KOPT-K1 (cell line): ENCODE results near the gene ERO1B.

Source experiments
- H3K27ac ChIP-seq: fragments of 200-600 bp; sonication (generic); 2 replicates; pipeline ENCODE4 v1.5.1; 2016; ENCODE audit warnings: antibody characterized with exemption, mild to moderate bottlenecking, low read depth, low read length; ENCODE audit not compliant: poor library complexity, severe bottlenecking
- H3K36me3 ChIP-seq: fragments of 200-600 bp; sonication (generic); 2 replicates; pipeline ENCODE4 v1.5.1; 2017; ENCODE audit warnings: antibody characterized with exemption, mild to moderate bottlenecking, low read length, moderate library complexity; ENCODE audit not compliant: insufficient read depth
- H3K9me3 ChIP-seq: fragments of 200-600 bp; sonication (generic); 2 replicates; pipeline ENCODE4 v1.5.1; 2017; ENCODE audit warnings: antibody characterized with exemption, low read length, mild to moderate bottlenecking; ENCODE audit not compliant: insufficient read depth, poor library complexity, severe bottlenecking

Gene ERO1B

DNA sequence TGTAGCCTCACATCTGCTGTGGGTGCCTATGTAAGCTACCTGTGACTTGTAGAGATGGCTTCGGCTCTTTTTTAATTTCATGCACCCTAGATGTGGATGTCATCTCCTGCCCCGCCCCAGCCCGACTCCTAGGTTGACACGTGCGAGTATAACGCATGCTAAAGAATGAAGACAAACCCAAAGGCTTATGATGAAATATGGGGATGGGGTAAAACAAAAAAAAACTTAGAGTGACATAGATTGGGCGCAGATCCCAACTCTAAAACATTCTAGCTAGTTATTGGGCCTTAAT, 613 bp upstream of the ERO1B start:
- H3K9me3 ChIP-seq = no peaks in the 10 kb centered on the region
- no peaks in the 10 kb centered on the region for H3K36me3 ChIP-seq
- H3K27ac ChIP-seq = peak overlapping the region; percentile 8

GRCh38 chr1:236281198-236281653, 532 bp downstream of the ERO1B start:
- no peaks in the 10 kb centered on the region for H3K9me3 ChIP-seq
- H3K27ac ChIP-seq = peak overlapping the region; percentile 45
- H3K36me3 ChIP-seq = no peaks in the 10 kb centered on the region

GRCh38 chr1:236280438-236281197, 1.1 kb downstream of the ERO1B start:
- no peak overlapping the region for H3K27ac ChIP-seq
- no peaks in the 10 kb centered on the region for H3K9me3 ChIP-seq

DNA sequence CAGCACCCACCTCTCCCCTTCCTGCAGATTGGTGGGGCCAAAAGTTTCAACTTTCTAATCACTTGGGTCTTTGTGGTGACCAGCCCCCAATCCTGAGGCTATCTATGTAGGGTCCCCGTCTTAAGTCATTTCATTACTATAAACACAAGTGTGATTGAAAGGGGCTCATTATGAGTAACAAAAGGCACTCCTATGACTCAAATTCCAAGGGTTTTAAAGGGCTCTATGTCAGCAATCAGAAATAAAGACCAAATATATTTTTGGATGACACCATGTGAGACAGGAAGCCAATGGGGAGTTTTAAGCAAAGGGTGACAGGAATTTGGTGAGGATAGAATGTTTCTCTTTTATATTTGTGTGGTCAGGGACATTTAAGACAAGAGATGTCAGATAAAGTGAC, 6.2 kb downstream of the ERO1B start:
- no peak overlapping the region for H3K27ac ChIP-seq
- no peaks in the 10 kb centered on the region for H3K9me3 ChIP-seq
- H3K36me3 ChIP-seq = no peaks in the 10 kb centered on the region

More at GRCh38 chr1:236280438-236281197, 1.1 kb downstream of the ERO1B start:
- no peaks in the 10 kb centered on the region for H3K36me3 ChIP-seq

- Histone ChIP-seq H3K27ac (no peak overlapping the region), H3K9me3 (no peaks in the 10 kb centered on the region), H3K36me3 (no peaks in the 10 kb centered on the region)
These were observed 6.7 kb downstream of the ERO1B start for GRCh38 chr1:236275061-236275460.

DNA sequence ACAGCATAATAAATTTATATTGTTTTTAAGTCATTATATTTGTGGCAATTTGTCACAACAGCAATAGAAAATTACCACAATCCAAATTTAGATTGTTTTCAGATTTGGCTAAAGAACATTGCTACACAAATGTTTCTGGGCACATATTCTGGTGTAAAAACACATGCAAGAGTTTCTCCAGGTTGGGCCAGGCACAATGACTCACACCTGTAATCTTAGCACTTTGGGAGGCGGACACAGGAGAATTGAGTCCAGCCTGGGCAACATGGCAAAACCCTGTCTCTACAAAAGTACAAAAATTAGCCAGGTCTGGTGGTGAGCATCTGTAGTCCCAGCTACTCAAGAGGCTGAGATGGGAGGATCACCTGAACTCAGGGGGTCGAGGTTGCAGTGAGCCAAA, 8.4 kb downstream of the ERO1B start:
- Histone ChIP-seq H3K9me3 (no peaks in the 10 kb centered on the region), H3K27ac (no peak overlapping the region), H3K36me3 (no peaks in the 10 kb centered on the region)

- H3K36me3 ChIP-seq = no peaks in the 10 kb centered on the region
- H3K27ac ChIP-seq = no peak overlapping the region
- no peaks in the 10 kb centered on the region for H3K9me3 ChIP-seq
These were observed 12.3 kb downstream of the ERO1B start for GRCh38 chr1:236269439-236269838.

DNA sequence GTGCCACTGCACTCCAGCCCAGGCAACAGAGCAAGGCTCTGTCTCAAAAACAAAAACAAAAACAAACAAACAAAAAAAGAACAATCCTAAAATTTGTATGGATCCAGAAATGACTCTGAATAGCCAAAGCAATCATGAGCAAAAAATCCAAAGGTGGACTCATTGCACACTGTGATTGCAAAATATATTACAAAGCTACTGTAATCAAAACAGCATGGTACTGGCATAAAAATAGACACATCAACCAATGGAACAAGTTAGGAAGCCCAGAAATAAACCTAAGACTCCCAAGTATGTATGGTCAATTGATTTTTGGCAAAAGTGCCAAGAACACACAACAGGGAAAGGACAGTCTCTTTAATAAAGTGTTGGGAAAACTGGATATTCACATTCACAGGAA, 19.9 kb downstream of the ERO1B start:
- Histone ChIP-seq H3K36me3 (no peaks in the 10 kb centered on the region), H3K9me3 (peaks cover 25% of the 10 kb centered on the region), H3K27ac (no peak overlapping the region)

- no peak overlapping the region for H3K27ac ChIP-seq
- H3K36me3 ChIP-seq = no peaks in the 10 kb centered on the region
- peaks cover 25% of the 10 kb centered on the region for H3K9me3 ChIP-seq
These were observed 20.7 kb downstream of the ERO1B start for GRCh38 chr1:236261033-236261432.

DNA sequence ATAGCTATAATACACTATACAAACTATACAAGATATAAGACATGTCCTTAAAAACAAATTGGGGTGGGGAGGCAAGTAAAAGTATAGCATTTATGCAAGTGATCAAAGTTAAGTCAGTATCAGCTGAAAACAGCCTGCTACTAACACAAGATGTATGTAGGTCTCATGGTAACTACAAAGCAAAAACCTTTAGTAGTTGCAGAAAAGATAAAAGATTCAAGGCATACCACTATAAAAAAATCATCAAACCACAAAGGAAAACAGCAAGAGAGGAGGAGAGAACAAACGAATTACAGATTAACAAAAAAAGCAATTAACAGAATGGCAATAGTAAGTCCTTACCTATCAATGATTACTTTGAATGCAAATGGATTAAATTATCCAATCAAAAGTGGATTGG, 22.7 kb downstream of the ERO1B start:
- Histone ChIP-seq H3K9me3 (peaks cover 25% of the 10 kb centered on the region), H3K36me3 (no peaks in the 10 kb centered on the region), H3K27ac (no peak overlapping the region)

GRCh38 chr1:236258114-236258622, 23.6 kb downstream of the ERO1B start:
- Histone ChIP-seq H3K36me3 (no peaks in the 10 kb centered on the region), H3K27ac (no peak overlapping the region), H3K9me3 (peaks cover 25% of the 10 kb centered on the region)

- Histone ChIP-seq H3K36me3 (no peaks in the 10 kb centered on the region), H3K9me3 (peaks cover 25% of the 10 kb centered on the region), H3K27ac (no peak overlapping the region)
These were observed 24.5 kb downstream of the ERO1B start for GRCh38 chr1:236257216-236257615.

DNA sequence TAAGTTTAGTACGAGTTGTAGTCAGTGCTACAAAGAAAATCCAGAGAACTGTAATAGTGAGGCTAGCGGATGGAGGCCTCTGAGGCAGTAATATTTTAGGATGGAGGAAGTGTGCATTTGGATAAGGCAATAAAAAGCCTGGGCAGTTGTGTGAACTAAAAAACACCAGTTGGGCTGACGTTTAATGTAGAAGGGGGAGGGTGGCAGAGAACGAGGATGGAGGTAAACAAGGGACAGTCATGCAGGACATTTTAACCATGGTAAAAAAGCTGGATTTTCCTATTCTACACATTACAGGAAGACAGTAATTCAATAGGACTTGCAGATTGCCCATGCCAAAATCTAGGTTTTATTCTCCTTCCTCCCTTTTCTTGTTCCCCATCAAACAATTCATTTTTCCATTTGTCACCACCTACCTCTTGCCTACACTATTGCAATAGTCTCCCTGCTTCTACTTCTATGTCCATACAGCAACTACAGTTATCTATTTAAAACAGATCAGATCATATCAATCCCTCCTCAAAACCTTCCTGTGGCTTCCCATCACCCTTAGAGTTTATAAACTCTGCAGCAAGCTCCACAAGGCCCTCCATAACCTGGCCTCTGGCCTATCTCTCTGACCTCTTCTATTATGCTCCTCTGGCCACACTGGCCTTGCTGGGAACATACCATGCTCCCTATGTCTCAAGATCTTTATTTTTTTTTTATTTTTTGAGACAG, 27.7 kb downstream of the ERO1B start:
- H3K9me3 ChIP-seq = peaks cover 16% of the 10 kb centered on the region
- no peaks in the 10 kb centered on the region for H3K36me3 ChIP-seq
- H3K27ac ChIP-seq = no peak overlapping the region

DNA sequence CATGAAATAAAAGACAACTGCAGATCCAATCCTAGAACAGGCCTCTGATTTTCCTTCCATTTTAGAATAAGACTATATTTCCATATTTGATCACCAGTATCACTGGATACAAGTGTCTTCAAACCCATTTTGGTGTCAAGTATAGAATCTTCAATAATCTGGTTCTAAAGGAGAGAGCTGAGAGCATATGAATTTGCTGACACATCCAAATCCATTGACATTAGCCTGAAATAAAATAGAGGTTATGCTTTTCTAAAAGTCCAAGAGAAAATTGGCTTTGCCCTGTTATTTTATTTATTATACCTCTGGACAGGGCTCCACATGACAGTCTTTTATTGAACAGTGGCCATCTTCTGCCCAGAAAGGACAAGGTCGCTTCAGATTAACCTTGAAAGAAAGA, 28.6 kb downstream of the ERO1B start:
- Histone ChIP-seq H3K9me3 (peaks cover 10% of the 10 kb centered on the region), H3K27ac (no peak overlapping the region), H3K36me3 (no peaks in the 10 kb centered on the region)

GRCh38 chr1:236251587-236251986, 30.2 kb downstream of the ERO1B start:
- H3K27ac ChIP-seq = no peak overlapping the region
- no peaks in the 10 kb centered on the region for H3K36me3 ChIP-seq

DNA sequence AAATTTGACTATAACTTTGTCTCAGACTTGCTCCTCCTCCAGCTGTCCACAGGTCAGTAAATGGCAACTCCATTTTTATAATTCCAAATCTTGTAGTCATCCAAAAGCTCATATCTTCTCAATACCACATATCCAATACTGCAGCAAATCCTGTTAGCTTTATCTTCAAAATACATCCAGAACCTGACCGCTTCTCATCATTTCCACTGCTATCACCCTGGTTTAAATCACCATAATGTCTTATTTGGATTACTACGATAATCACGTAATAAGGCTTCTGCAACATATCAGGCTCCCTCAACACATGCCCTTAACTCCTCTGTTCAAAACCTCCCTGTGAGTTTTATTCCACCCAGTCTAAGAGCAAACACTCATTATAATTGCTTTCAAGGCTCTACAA, 34.5 kb downstream of the ERO1B start:
- Histone ChIP-seq H3K27ac (no peak overlapping the region), H3K36me3 (no peaks in the 10 kb centered on the region), H3K9me3 (no peaks in the 10 kb centered on the region)

More at GRCh38 chr1:236251587-236251986, 30.2 kb downstream of the ERO1B start:
- H3K9me3 ChIP-seq = no peaks in the 10 kb centered on the region
